ACHN (cell line): Measurements from ENCODE around the gene OXER1.

Experiments used
- DNase-seq: peaks from one replicate; pipeline ENCODE4 v3.0.0-alpha.2; 2015
- in situ Hi-C: cut with HindIII; loops from 2 replicates; pipeline ENCODE4 v1.10.0; 2017; ENCODE audit warnings: low sequenced_read_pairs, low pct_ligation_motif_present, low pct_unique_long_range_greater_than_20kb

OXER1 gene, protein sequence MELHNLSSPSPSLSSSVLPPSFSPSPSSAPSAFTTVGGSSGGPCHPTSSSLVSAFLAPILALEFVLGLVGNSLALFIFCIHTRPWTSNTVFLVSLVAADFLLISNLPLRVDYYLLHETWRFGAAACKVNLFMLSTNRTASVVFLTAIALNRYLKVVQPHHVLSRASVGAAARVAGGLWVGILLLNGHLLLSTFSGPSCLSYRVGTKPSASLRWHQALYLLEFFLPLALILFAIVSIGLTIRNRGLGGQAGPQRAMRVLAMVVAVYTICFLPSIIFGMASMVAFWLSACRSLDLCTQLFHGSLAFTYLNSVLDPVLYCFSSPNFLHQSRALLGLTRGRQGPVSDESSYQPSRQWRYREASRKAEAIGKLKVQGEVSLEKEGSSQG

DNA sequence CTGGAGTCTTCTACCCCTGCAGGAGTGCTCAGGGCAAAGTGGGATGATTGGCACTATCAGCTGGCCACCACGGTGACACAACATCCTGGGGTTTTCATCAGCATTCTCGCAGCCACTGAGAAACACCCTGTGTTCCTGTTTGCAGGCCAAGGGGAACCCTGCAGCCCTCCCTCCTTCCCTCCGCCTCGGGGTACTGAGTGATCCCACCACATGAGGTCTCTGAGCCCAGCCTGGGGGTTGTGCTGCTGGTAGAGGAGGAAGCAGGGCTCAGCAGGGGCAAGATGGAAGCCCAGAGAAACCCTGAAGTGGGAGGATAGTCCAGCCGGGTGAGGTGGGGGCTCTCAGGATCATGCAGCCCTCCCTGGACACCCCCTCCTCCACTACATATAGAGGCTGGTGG, at the start of gene OXER1:
TSS of gene OXER1 (minus strand) at position 40 of the 400 bp plus-strand sequence. CDS start 73 bp downstream, outside the sequence.
- no peak for DNase-seq
- in situ Hi-C loops = no loop called here

DNA sequence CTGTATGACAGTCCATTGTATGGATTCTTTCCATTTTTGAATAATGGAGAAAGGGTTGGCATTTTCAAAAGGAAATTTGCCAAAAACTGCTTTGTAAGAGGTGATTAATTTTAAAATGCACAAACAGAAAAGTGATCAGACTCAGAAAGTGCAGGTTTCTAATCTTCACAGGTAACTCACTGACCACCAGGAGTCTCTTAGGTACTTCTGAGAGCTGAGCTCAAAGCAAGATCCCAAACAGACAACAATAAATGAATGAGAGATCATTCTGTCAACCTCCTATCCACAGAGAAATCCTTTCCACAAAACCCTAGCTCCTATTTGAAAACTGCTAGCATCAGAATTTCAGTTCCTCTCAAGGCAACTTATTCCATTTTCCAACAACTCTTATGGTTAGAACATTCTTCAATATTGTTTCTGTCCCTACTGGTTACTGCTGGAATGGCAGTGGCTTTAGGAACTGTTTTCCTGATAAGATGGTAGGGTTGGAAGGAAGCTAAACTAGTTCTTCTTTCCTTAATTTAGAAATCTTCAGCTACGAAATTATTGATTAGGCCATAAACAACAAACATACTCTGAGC, 49.1 kb upstream of the OXER1 start:
- peak; percentile 56 for DNase-seq
- in situ Hi-C loops = no loop called here

DNA sequence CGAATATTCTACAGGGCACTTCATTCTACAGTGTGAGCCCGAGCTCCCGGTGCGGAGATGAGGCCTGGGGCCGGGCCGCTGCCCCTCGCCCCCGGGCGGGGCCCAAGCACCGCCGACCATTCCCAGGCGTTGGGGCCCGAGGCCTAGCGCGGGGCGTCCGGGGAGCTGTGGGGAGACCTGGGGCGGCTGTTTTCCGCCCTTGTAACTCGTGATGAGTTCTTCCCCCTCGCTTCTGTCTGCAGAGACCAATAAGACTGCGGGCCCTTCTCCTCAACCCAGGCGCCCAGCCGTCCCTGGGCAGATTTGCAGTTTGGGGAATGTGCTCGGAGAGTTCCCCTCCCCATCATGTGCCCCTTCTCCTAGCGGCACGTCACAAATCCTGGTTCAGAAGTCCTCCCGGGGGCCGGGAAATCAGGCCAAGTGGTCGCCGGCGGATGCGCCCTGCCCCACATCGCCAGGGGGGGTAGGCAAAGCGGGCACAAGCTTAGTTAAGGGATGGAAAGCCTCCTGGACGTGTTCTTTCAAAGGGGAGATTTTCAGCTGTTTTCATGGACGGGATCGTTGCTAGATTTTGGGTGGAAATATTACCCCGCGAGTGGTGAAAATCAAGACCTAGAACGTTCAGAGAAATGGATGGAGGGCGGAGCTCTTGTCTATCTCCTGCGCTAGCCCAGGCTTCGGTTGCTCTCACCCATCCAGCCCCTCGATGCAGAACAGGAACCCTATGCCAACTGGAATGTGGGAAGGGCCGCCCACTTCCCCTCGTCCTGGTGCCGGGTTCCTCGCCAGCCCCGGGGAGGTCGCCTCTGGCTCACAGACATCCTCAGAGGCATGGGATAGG, 47.3 kb upstream of the OXER1 start:
- in situ Hi-C loops = no loop called here
- DNase-seq = peak; percentile 18

DNA sequence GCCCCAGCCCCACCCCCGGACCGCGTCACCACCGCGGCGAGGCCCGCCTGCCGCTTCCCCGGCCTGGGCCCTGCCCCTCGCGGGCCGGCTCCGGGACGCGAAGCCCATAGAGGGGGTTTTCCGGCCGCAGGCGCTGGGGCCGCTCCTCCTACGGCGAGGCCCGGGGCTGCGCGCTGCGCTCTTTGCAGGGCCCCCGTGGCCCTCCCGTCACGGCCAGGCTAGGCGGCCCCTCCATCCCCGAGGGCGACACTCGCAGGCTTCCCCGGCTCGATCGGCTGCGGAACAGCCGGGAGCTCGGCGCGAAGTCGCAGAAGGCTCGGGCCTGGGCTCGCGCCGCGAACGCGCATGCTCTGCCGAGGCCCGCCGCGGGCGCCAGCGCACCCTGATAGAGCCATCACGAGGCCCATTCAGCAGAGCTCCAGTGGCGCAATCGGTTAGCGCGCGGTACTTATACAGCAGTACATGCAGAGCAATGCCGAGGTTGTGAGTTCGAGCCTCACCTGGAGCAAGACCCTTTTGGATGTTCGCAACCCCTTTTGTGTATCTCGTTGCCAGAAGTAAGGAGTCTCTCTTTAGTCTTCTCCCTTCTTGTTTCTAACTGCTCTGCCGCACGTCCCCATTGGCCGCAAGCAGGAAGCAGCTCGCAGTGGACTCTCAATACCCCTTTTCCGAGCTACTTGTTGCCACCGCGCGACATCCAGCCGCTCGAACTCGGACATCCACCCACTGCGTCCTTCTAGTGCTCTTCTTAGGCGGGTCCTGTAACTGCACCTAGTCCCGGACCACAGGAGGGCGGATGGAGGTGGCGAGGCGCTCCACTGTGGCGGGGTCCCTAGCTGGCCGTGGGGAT, 46.4 kb upstream of the OXER1 start:
- in situ Hi-C loops = no loop called here
- peak; percentile 95 for DNase-seq

DNA sequence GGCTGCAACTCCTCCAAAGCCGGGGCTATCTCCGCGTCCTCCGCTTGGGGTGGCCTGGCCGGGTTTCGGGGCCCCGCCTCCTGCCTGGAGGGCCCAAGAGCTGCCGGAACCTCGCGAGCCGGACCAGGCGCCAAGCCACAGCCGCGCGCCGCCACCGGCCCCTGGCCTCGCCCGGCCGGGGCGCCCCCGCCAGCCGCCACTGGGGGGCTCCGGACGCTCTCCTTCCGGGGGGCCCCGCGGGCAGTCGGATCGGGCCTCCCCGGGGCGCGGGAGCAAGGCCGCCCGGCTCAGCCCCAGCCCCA, 45.8 kb upstream of the OXER1 start:
- in situ Hi-C loops = no loop called here
- peak; percentile 87 for DNase-seq

DNA sequence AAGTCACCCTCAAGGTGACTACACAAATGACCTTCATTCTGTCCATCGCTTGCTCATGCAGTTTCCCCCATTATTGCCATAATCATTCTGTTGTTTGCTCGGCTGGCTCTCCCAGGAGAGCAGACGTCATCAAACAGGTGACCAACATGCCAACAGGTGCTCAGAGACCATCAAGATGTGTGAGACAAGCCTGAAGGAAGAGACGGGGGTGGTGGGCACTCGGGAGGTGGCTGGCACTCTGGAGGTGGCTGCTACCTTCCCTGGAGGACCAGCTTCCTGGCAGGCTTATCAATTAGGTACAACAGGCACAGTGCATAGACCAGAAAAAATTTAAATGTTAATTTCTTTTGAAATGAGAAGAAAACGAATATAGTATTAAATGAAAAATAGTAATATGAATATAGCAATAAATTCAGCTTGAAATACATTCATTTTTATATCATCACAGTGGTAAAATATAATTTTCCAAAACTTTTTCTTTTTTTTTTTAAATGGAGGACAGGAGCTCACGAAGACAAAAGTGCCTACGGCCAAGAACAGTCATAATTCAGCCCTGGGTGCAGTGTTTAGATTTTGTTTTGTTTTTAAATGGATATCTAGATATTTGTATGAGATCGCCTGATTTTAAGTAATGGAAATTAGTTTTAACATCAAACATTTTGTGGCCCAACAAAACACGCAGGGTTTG, 45.3 kb upstream of the OXER1 start:
- DNase-seq = no peak
- in situ Hi-C loops = no loop called here

DNA sequence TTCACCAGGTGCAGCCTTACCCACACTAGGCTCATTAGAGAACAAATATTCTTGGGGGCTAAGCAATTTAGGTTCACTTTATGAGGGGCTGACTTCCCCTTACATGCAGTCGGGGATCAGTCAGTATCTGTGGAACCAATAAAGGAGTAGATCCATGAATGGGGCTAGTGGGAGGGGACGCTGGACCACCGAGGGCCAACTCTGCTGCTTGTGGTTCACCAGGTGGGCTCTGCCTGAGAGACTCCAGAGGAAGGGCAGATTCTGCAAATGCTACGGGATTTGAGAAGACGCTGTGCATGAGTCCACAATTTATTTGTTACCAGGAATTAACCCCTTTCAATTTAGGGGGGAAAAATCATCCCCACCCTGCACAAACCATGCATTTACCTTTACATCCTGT, 44.4 kb upstream of the OXER1 start:
- DNase-seq = no peak
- in situ Hi-C loops = no loop called here

DNA sequence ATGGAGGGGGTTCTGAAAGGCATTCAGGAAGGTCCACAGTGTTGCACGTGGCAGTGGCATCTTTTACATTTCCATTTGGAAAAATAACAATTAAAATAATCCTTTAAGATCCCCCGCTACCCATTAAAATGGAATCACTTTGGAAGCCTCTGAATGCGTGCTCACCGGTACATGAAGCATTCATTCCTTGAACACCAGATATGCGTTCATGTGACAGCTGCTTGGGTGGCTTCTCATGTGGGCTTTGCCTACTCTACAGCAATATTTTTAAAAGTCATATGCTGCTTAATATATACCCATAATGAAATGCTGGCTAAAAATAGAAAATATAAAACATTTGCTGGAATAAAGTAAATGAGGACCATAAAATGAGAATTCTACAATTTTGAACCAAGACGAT, 42.9 kb upstream of the OXER1 start:
- in situ Hi-C loops = no loop called here
- no peak for DNase-seq

DNA sequence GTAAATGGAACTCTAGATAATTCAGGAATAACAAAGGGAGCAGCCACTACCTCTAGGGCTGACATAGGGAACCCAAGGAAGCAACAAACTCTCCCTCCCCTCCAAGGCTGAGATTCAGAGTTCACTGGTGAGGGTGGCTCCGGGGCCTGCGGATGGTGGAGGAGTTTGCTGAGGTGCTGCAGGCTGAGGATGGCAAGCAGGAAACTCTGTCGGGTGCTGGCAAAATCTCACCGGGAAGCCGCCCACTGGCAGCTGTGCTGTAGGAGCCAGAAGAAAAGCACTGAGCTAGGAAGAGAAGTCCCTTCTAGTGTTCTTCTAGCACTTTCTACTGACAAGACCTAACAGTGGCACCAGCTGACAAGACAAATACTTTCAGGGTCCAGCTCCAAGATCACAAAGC, 41.0 kb upstream of the OXER1 start:
- DNase-seq = no peak
- in situ Hi-C loops = no loop called here

DNA sequence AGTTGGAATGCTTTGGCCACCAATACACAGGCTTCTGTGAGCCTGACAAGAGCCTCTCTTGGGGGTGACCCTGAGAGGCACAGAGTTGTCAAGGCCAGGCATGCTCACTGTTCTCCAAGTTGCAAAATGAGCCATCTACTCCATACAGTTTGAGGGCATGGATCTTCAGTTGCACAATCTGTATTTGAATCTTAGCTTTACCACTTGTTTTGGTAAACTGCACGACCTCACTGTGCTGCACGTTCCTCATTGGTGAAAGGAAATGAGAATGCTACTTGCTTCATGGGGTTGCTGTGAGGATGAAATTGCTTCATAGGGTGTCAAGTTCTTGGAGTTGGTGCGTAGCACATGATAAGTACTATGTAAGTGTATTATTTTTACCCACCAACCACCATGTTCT, 40.4 kb upstream of the OXER1 start:
- in situ Hi-C loops = no loop called here
- no peak for DNase-seq

DNA sequence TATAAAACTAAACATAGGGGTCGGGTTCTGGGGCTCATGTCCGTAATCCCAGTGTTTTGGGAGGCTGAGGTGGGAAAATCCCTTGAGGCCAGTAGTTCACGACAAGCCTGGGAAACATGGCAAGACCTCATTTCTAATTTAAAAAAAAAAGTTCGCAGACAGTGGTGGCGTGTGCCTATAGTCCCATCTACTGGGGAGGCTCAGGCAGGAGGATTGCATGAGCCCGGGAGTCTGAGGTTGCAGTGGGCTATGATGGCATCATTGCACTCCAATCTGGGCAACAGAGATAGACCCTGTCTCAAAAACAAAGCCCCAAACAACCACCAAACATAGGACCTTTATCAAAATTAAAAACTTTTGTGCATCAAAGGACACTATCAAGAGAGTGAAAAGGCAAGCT, 38.2 kb upstream of the OXER1 start:
- in situ Hi-C loops = no loop called here
- DNase-seq = no peak

DNA sequence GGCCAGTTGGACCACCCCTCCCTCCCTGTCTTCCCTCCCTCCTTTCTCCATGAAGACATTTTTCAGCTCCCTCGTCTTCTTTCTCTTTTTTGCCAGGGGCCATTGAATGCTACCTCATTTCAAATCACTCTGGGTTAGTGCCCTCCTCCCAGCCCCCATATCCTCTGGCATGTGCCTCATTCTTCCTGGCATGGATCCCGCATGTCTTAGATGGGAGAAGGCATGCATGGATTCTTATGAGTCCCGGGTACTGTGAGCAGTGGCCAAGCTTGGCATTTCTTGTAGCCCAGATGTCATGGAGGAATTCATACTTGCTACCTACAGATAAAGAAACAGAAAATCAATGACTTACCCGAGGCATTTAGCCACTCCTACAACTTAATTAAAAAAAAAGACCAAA, 37.4 kb upstream of the OXER1 start:
- in situ Hi-C loops = no loop called here
- no peak for DNase-seq

DNA sequence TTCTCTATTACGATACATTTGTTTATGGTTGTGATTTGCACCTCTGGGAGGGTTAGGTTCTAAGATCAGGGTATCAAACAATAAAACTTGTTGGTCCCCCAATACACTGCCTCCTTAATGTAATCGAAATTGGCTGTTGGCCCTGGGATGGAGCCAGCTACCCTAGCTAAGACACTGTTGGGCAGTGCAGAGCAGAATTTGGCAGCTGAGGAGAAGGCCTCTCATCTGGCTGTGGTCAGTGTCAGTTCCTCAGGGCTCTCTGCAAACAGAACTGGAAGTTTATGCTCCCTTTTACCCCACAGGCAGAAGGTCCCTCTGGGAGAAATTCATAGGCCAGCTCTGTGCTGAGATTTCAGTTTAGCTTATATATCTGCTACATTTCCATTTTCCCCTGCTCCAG, 37.0 kb upstream of the OXER1 start:
- DNase-seq = no peak
- in situ Hi-C loops = no loop called here

DNA sequence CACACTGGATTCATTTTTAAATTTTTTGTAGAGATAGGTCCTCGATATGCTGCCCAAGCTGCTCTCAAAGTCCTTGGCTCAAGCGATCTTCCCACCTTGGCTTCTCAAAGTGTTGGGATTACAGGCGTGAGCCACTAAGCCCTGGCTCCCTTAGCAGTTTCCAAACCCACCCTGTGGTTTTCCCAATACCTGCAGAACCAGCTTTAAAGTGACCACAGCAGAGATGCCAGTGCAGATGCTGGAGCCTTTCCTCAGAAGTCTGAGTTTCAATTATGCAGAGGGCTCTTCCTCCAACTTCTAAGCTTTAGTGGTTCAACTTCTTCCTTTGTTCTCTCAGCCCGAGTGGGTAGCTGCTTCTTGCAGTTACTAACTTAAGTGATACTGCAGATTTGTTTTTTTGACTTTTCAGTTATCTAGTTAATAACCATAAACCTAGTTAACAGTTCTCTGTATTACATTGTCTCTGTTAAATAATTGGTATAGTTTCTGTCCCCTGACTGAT, 36.6 kb upstream of the OXER1 start:
- DNase-seq = no peak
- in situ Hi-C loops = no loop called here

DNA sequence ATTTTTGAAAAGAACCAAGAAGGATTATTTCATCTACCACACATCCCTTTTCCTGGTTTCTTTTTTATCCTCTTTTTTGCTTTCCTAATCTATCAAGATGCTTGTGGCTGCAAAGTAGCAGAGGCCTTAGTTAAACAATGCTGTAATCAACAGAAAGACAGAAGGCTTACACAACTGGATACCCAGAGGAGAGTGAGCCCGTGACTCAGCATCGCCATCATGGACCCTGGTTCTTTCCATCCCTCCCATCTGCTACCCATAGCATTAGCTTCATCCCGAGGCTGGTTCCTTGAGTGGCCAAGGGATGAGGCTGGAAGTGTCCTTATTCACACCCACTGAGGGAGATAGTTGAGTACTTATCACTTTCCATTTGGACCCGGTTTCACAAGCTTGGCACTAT, 35.9 kb upstream of the OXER1 start:
- in situ Hi-C loops = no loop called here
- no peak for DNase-seq

DNA sequence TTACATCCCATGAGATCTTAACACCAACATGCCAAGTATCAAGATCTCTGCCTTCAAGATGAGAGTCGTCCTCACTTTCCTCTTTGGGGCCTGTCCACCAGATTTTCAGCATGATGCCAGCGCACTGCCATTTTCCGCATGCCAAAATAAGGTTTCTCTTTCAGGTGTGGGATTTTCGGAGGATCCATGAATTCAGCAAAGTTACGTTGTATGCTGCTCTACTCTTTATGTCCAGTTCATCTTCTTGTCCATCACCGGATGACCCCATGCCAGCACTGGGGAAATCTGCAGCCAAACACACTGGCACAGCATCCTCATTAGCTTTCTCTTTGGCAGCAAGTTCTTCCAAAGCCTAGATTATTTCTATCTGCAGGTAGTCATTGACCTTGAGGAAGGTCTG, 33.3 kb upstream of the OXER1 start:
- in situ Hi-C loops = no loop called here
- no peak for DNase-seq

DNA sequence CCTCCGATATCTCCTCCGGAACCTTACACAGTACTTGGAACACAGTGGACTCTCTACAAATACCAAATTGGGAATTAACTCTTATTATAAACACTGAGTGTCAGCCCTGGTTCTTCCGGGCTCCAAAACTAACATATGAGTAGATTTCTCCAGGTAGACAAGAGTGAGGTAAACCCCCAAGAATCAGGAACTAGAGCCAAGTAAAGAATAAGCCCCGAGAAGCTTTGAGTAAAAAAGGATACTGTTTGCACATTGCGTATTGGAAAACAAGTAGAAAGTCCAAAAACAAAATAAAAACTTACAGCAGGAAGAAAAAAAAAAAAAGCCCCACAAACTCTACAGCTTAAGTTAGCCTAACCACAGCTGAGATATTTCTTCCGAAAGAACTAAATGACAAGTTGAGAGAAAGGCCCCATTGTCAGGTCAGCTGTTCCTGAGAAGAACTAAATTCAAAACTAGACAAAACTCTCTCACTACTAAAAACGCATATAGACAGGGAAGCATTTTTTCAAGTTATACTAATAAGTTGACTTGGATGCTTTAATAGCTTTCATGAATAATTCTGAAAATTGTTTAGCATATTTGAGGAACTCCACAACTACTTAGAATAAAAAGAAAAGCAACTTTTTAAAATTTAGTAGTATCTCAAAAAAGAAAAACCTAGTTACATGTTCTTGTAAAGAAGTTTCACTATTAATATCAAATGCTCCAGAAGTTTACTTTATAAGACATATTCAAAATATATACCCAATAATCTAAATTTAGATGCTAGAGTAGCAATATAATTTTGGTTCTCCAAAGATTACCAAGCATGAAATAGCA, 32.7 kb upstream of the OXER1 start:
- in situ Hi-C loops = no loop called here
- DNase-seq = no peak
